ENCODE measurements around the gene BRMS1L. TPM values are rescaled to one million over a fixed set of nuclear protein-coding genes. Genes with fewer than 3 reads are reported as not detected.

BRMS1L gene
- total and polyA plus RNA-seq, 2 of the 4 experiments (the other 2 are of a cell fraction), result 1.8 to 6.2 TPM

DNA sequence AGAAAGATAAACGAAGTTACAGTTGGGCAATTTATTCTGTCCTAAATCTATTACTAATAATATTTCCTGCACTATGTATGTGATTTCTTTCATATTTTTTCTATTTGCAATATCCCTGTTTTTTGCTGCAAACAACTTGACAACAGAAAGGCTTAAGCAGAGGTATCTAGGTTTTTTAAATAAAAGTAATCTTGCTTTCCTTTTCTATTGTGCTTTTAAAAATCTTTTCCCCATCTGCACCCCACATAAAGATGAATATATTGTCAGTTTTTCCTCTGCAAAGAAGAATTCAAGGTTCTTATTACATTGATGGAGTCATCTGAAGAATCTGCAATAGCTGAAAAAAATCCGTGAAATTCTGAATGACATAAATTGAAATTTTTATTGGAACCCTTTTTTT lies 16.5 kb upstream of the BRMS1L start:
- Histone ChIP-seq H2AFZ (replicated peaks; ENCODE audit: low read length, poor library complexity) (no peak overlapping the region), H3K9me3 (ENCODE audit: control insufficient read depth, insufficient read depth, low read length) (no peaks in the 10 kb centered on the region), H3K27me3 (ENCODE audit: control insufficient read depth, insufficient read depth, low read length) (no peaks in the 10 kb centered on the region), H3K4me2 (ENCODE audit: low read depth, low read length) (no peak overlapping the region), H3K4me3 (ENCODE audit: insufficient read depth, low read depth, low read length) (no peak overlapping the region), H4K5ac (ENCODE audit: low read depth, low read length) (no peak overlapping the region), H3K18ac (ENCODE audit: low read depth, low read length) (no peak overlapping the region), H3K36me3 (ENCODE audit: control insufficient read depth, insufficient read depth, low read length) (no peaks in the 10 kb centered on the region), H3K79me1 (ENCODE audit: low read depth in 1 of 2, low read length in 2 of 2) (peaks cover 3 to 18% of the 10 kb centered on the region in 2 experiments), H3K9me1 (ENCODE audit: insufficient read depth, low read length) (no peaks in the 10 kb centered on the region), H4K91ac (ENCODE audit: insufficient read depth, low read depth, low read length) (no peak overlapping the region), H3K23ac (ENCODE audit: low read depth, low read length) (no peak overlapping the region), H2BK15ac (ENCODE audit: low read depth, low read length) (no peak overlapping the region), H2AK5ac (ENCODE audit: low read depth, low read length) (no peak overlapping the region), H3K14ac (replicated peaks; ENCODE audit: low read depth, low read length) (no peak overlapping the region), H2BK120ac (ENCODE audit: low read depth, low read length) (no peak overlapping the region), H2BK20ac (ENCODE audit: low read depth, low read length) (no peak overlapping the region), H2AK9ac (replicated peaks; ENCODE audit: low read depth, low read length, poor library complexity) (no peak overlapping the region), H4K20me1 (ENCODE audit: insufficient read depth, low read length) (peaks cover 12% of the 10 kb centered on the region; the same call in 1 of the 2 replicates), H3K4me1 (ENCODE audit: control insufficient read depth, insufficient read depth, low read length) (no peaks in the 10 kb centered on the region; the same call in 1 of the 2 replicates), H3K27ac (ENCODE audit: insufficient read depth, low read length) (no peak overlapping the region), H3K56ac (ENCODE audit: extremely low read depth, insufficient read depth, low read length) (no peak overlapping the region), H2BK5ac (ENCODE audit: low read depth, low read length, poor library complexity, severe bottlenecking) (no peak overlapping the region), H3K9ac (ENCODE audit: low read depth, low read length) (no peak overlapping the region), H4K8ac (ENCODE audit: low read depth in 2 of 2, low read length in 2 of 2) (no peak overlapping the region), H3K4ac (ENCODE audit: low read depth, low read length) (no peak overlapping the region)
- ChIA-PET POLR2A (ENCODE audit: unreplicated experiment) (no interaction called here), CTCF (interaction anchor here (1.0 to 2.9 kb wide), 2 partner anchors 8 to 13 kb away, joined by 5 to 10 read pairs; no protein-coding TSS in a partner anchor)
- TF ChIP-seq CEBPB (IDR thresholded peaks at IDR 0.05; ENCODE audit: low read depth, low read length) (no peak), RFX5 (IDR thresholded peaks at IDR 0.05; ENCODE audit: low read depth, low read length) (no peak), CHD1 (IDR thresholded peaks at IDR 0.05; ENCODE audit: low read depth, low read length) (no peak), MAFK (IDR thresholded peaks at IDR 0.05; ENCODE audit: low read depth, low read length) (no peak), RAD21 (IDR thresholded peaks at IDR 0.05; ENCODE audit: low read length) (no peak)
- TF ChIP-seq, protein P1, sequence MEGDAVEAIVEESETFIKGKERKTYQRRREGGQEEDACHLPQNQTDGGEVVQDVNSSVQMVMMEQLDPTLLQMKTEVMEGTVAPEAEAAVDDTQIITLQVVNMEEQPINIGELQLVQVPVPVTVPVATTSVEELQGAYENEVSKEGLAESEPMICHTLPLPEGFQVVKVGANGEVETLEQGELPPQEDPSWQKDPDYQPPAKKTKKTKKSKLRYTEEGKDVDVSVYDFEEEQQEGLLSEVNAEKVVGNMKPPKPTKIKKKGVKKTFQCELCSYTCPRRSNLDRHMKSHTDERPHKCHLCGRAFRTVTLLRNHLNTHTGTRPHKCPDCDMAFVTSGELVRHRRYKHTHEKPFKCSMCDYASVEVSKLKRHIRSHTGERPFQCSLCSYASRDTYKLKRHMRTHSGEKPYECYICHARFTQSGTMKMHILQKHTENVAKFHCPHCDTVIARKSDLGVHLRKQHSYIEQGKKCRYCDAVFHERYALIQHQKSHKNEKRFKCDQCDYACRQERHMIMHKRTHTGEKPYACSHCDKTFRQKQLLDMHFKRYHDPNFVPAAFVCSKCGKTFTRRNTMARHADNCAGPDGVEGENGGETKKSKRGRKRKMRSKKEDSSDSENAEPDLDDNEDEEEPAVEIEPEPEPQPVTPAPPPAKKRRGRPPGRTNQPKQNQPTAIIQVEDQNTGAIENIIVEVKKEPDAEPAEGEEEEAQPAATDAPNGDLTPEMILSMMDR (conservative IDR thresholded peaks at IDR 0.05; ENCODE audit: low read depth, low read length), result no peak
- TF ChIP-seq, protein P2, sequence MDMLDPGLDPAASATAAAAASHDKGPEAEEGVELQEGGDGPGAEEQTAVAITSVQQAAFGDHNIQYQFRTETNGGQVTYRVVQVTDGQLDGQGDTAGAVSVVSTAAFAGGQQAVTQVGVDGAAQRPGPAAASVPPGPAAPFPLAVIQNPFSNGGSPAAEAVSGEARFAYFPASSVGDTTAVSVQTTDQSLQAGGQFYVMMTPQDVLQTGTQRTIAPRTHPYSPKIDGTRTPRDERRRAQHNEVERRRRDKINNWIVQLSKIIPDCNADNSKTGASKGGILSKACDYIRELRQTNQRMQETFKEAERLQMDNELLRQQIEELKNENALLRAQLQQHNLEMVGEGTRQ (IDR thresholded peaks at IDR 0.05; ENCODE audit: low read depth, low read length), result no peak
- dilution Hi-C loops (cut with HindIII; ENCODE audit: low sequenced_read_pairs, unreplicated experiment), result no loop called here
- in situ Hi-C loops (cut with MboI; ENCODE audit: low sequenced_read_pairs), result loop anchor here (25.0 kb wide), 1 partner anchor 672 kb away; no protein-coding TSS in a partner anchor
- intact Hi-C loops (cut with micrococcal nuclease), result loop anchor here (5.0 kb wide), 2 partner anchors 62 to 122 kb away; no protein-coding TSS in a partner anchor
- ATAC-seq (ENCODE audit: low read depth) (no peak), DNase-seq (no peak)
- no CpG with 5 or more reads among the region's 2 CpGs for WGBS, 2 experiments (ENCODE audit: extremely low coverage in 2 of 2, insufficient read length in 1 of 2)
- no TSS peak for BruUV-seq (replicated peaks)

Data from IMR-90 (cell line).